HepG2 (cell line): Measurements from ENCODE around the gene PIGR. TPM values are rescaled to one million over a fixed set of nuclear protein-coding genes. Genes with fewer than 3 reads are reported as not detected.
A peak's percentile ranks its signal among the peaks of the same experiment; 100 is the strongest.

Source experiments
- ASH2L ChIP-seq: fragments of 300-600, 200-600 bp; sonication (generic); IDR thresholded peaks from 2 replicates; pipeline ENCODE4 v1.7.0; 2017; ENCODE audit warnings: low read depth, mild to moderate bottlenecking, moderate library complexity, mixed read lengths, low read length; ENCODE audit not compliant: insufficient read length
- FIP1L1 ChIP-seq: fragments of 200-400 bp; formaldehyde crosslinking; IDR thresholded peaks from 2 replicates; pipeline ENCODE4 v1.6.1; 2018; ENCODE audit warnings: low read depth, mild to moderate bottlenecking, low read length, moderate library complexity, borderline replicate concordance; ENCODE audit not compliant: insufficient read depth
- HMGA1 ChIP-seq: sonication (generic); formaldehyde crosslinking; conservative IDR thresholded peaks from 2 replicates; pipeline ENCODE4 v1.4.0; 2020; ENCODE audit warnings: missing genetic modification reagents
- MYC ChIP-seq: sonication (generic); formaldehyde crosslinking; IDR thresholded peaks from 2 replicates; pipeline ENCODE4 v1.9.0; 2021; ENCODE audit warnings: missing genetic modification reagents, borderline replicate concordance
- SMAD1 ChIP-seq: sonication (generic); formaldehyde crosslinking; IDR thresholded peaks from 2 replicates; pipeline ENCODE4 v1.4.0; 2020; ENCODE audit warnings: missing genetic modification reagents, low read depth, mild to moderate bottlenecking, borderline replicate concordance
- SPEN ChIP-seq: sonication (generic); formaldehyde crosslinking; IDR thresholded peaks from 2 replicates; pipeline ENCODE4 v1.5.1; 2020; ENCODE audit warnings: low read depth, mild to moderate bottlenecking, missing genetic modification reagents
- SYNCRIP ChIP-seq: fragments of 200-400 bp; formaldehyde crosslinking; IDR thresholded peaks from 2 replicates; pipeline ENCODE4 v1.6.1; 2018; ENCODE audit warnings: mild to moderate bottlenecking, low read depth, low read length; ENCODE audit not compliant: insufficient read depth
- TAF1 ChIP-seq: sonication (generic); formaldehyde crosslinking; IDR thresholded peaks from 2 replicates; pipeline ENCODE4 v1.4.0; 2020; ENCODE audit warnings: missing genetic modification reagents
- TBX2 ChIP-seq: sonication (generic); formaldehyde crosslinking; IDR thresholded peaks from 2 replicates; pipeline ENCODE4 v1.5.0; 2020; ENCODE audit warnings: missing genetic modification reagents, mild to moderate bottlenecking, borderline replicate concordance
- ZNF567 ChIP-seq: sonication (generic); formaldehyde crosslinking; IDR thresholded peaks from 2 replicates; pipeline ENCODE4 v1.8.1; 2023; ENCODE audit warnings: mild to moderate bottlenecking, missing genetic modification reagents, borderline replicate concordance
- ZNF737 ChIP-seq: sonication (generic); formaldehyde crosslinking; IDR thresholded peaks from 2 replicates; pipeline ENCODE4 v1.5.0; 2020; ENCODE audit warnings: missing genetic modification reagents, mild to moderate bottlenecking, borderline replicate concordance
- polyA plus RNA-seq, 8 experiments: library from polyadenylated mRNA; depleted of rRNA in 3 of 8; stranded (reverse) in 7 of 8; unstranded in 1 of 8; fragments of >200 nt; fragmentation: Illumina TruSeq in 4 of 8; extraction: Trizol in 4 of 8; gene quantifications; 2 replicates each; pipeline versions ENCODE4 v1.2.1 to v1.2.3, GENCODE V29; 2011 to 2016; ENCODE audit warnings: low read depth in 4 of 8, missing spikeins in 1 of 8, mixed read lengths in 1 of 8; ENCODE audit not compliant: insufficient read depth in 1 of 8
- total RNA-seq, 5 experiments: library from RNA; depleted of rRNA; stranded (reverse); fragments of >200 nt; fragmentation: Illumina TruSeq; extraction: Trizol; gene quantifications; 2 replicates each; pipeline ENCODE4 v1.2.3, GENCODE V29; 2016; ENCODE audit warnings: low read depth in 1 of 5
- TF ChIP-seq, protein P1 (sequence below): sonication (generic); formaldehyde crosslinking; IDR thresholded peaks from 2 replicates; pipeline ENCODE4 v1.5.1; 2020; ENCODE audit warnings: mild to moderate bottlenecking, moderate library complexity, missing genetic modification reagents
- TF ChIP-seq, protein P2 (sequence below): IDR thresholded peaks from 2 replicates; pipeline ENCODE4 v1.6.1; 2016; ENCODE audit warnings: control low read depth
- TF ChIP-seq, protein P3 (sequence below): sonication (generic); formaldehyde crosslinking; IDR thresholded peaks from 2 replicates; pipeline ENCODE4 v1.4.0; 2020; ENCODE audit warnings: missing genetic modification reagents, borderline replicate concordance
- TF ChIP-seq, protein P4 (sequence below): sonication (generic); formaldehyde crosslinking; IDR thresholded peaks from 2 replicates; pipeline ENCODE4 v1.4.0; 2020; ENCODE audit warnings: low read depth, missing genetic modification reagents
- TF ChIP-seq, protein P5 (sequence below): sonication (generic); formaldehyde crosslinking; IDR thresholded peaks from 2 replicates; pipeline ENCODE4 v1.8.0; 2022; ENCODE audit warnings: mild to moderate bottlenecking, missing genetic modification reagents, borderline replicate concordance

Gene PIGR
- total and polyA plus RNA-seq, 2 of the 13 experiments (the other 11 are each of a cell fraction or from before 2014, with no cell fraction given) = not detected

DNA sequence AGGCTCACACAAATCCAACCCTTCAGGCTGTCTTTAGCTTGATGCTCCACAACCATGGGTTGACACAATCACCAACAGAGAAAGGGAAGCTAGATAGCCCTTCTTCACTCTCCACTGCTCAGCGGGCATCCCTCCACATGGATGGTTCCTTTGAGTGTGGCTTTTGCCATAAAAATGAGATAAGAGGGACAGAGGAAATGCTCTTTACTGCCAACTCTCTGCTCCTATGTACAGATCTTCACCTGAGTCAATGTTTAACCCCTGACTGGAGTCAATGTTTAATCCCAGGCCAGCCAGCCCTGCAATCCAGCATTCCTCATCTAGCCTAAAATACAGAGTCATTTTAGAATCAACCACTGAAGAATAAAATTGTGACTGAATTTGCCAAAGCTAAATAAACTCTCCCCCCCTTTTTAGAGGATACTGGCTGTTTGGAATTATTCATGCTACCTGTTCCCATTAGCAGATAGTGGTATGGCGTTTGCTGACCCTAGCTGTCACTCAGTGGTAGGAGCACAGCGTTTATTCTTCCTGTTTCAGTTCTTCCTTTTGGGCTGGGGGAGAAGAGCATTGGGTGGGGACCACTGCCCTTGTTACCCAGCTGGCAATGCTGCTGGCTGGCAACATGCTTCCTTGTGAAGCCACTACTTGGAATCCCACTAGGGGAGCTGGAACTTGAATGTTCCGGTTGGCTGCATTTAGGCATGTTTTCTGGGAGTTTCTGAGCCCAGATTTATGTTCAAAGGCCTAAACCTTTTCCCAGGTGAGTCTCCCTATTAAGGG is 5.2 kb upstream of the PIGR start (continued):
- TF ChIP-seq, protein P1, sequence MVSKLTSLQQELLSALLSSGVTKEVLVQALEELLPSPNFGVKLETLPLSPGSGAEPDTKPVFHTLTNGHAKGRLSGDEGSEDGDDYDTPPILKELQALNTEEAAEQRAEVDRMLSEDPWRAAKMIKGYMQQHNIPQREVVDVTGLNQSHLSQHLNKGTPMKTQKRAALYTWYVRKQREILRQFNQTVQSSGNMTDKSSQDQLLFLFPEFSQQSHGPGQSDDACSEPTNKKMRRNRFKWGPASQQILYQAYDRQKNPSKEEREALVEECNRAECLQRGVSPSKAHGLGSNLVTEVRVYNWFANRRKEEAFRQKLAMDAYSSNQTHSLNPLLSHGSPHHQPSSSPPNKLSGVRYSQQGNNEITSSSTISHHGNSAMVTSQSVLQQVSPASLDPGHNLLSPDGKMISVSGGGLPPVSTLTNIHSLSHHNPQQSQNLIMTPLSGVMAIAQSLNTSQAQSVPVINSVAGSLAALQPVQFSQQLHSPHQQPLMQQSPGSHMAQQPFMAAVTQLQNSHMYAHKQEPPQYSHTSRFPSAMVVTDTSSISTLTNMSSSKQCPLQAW (CRISPR knock-in tag) = peak; percentile 93
- TF ChIP-seq TBX2 (0 out of 2 replicates have a peak, but pooled peaks have one; percentile 33), SYNCRIP (no peak), MYC (CRISPR knock-in tag) (no peak), ZNF567 (CRISPR knock-in tag) (no peak), SPEN (no peak), ZNF737 (CRISPR knock-in tag) (no peak), FIP1L1 (no peak), SMAD1 (CRISPR knock-in tag) (no peak), ASH2L (peak; percentile 34), TAF1 (CRISPR knock-in tag) (peak; percentile 9; the same call in 1 of the 2 replicates), HMGA1 (CRISPR knock-in tag) (no peak)
- TF ChIP-seq, protein P2, sequence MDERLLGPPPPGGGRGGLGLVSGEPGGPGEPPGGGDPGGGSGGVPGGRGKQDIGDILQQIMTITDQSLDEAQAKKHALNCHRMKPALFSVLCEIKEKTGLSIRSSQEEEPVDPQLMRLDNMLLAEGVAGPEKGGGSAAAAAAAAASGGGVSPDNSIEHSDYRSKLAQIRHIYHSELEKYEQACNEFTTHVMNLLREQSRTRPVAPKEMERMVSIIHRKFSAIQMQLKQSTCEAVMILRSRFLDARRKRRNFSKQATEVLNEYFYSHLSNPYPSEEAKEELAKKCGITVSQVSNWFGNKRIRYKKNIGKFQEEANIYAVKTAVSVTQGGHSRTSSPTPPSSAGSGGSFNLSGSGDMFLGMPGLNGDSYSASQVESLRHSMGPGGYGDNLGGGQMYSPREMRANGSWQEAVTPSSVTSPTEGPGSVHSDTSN (CRISPR knock-in tag) = peak; percentile 30; the same call in 1 of the 2 replicates
- TF ChIP-seq, protein P3, sequence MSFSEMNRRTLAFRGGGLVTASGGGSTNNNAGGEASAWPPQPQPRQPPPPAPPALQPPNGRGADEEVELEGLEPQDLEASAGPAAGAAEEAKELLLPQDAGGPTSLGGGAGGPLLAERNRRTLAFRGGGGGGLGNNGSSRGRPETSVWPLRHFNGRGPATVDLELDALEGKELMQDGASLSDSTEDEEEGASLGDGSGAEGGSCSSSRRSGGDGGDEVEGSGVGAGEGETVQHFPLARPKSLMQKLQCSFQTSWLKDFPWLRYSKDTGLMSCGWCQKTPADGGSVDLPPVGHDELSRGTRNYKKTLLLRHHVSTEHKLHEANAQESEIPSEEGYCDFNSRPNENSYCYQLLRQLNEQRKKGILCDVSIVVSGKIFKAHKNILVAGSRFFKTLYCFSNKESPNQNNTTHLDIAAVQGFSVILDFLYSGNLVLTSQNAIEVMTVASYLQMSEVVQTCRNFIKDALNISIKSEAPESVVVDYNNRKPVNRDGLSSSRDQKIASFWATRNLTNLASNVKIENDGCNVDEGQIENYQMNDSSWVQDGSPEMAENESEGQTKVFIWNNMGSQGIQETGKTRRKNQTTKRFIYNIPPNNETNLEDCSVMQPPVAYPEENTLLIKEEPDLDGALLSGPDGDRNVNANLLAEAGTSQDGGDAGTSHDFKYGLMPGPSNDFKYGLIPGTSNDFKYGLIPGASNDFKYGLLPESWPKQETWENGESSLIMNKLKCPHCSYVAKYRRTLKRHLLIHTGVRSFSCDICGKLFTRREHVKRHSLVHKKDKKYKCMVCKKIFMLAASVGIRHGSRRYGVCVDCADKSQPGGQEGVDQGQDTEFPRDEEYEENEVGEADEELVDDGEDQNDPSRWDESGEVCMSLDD (CRISPR knock-in tag) = no peak
- TF ChIP-seq, protein P4, sequence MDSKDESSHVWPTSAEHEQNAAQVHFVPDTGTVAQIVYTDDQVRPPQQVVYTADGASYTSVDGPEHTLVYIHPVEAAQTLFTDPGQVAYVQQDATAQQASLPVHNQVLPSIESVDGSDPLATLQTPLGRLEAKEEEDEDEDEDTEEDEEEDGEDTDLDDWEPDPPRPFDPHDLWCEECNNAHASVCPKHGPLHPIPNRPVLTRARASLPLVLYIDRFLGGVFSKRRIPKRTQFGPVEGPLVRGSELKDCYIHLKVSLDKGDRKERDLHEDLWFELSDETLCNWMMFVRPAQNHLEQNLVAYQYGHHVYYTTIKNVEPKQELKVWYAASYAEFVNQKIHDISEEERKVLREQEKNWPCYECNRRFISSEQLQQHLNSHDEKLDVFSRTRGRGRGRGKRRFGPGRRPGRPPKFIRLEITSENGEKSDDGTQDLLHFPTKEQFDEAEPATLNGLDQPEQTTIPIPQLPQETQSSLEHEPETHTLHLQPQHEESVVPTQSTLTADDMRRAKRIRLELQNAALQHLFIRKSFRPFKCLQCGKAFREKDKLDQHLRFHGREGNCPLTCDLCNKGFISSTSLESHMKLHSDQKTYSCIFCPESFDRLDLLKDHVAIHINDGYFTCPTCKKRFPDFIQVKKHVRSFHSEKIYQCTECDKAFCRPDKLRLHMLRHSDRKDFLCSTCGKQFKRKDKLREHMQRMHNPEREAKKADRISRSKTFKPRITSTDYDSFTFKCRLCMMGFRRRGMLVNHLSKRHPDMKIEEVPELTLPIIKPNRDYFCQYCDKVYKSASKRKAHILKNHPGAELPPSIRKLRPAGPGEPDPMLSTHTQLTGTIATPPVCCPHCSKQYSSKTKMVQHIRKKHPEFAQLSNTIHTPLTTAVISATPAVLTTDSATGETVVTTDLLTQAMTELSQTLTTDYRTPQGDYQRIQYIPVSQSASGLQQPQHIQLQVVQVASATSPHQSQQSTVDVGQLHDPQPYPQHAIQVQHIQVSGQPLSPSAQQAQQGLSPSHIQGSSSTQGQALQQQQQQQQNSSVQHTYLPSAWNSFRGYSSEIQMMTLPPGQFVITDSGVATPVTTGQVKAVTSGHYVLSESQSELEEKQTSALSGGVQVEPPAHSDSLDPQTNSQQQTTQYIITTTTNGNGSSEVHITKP (CRISPR knock-in tag) = peak; percentile 64; the same call in 1 of the 2 replicates
- TF ChIP-seq, protein P5, sequence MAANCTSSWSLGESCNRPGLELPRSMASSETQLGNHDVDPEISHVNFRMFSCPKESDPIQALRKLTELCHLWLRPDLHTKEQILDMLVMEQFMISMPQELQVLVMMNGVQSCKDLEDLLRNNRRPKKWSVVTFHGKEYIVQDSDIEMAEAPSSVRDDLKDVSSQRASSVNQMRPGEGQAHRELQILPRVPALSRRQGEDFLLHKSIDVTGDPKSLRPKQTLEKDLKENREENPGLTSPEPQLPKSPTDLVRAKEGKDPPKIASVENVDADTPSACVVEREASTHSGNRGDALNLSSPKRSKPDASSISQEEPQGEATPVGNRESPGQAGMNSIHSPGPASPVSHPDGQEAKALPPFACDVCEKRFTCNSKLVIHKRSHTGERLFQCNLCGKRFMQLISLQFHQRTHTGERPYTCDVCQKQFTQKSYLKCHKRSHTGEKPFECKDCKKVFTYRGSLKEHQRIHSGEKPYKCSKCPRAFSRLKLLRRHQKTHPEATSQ = no peak
